Measurements from ENCODE around the gene CLN6.

The CLN6 gene

GRCh38 chr15:68229386-68230156 is at the start of gene CLN6:
Gene CLN6, minus strand, starts transcription at chr15:68229728. Its CDS starts 144 bp downstream, at chr15:68229584.
- H3K4me3 ChIP-seq (ENCODE audit: low read depth, low read length) = peak within 1 kb of the TSS; percentile 77
- TF ChIP-seq, protein P1, sequence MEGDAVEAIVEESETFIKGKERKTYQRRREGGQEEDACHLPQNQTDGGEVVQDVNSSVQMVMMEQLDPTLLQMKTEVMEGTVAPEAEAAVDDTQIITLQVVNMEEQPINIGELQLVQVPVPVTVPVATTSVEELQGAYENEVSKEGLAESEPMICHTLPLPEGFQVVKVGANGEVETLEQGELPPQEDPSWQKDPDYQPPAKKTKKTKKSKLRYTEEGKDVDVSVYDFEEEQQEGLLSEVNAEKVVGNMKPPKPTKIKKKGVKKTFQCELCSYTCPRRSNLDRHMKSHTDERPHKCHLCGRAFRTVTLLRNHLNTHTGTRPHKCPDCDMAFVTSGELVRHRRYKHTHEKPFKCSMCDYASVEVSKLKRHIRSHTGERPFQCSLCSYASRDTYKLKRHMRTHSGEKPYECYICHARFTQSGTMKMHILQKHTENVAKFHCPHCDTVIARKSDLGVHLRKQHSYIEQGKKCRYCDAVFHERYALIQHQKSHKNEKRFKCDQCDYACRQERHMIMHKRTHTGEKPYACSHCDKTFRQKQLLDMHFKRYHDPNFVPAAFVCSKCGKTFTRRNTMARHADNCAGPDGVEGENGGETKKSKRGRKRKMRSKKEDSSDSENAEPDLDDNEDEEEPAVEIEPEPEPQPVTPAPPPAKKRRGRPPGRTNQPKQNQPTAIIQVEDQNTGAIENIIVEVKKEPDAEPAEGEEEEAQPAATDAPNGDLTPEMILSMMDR (conservative IDR thresholded peaks at IDR 0.05; ENCODE audit: low read depth, low read length) = no peak
- peak; percentile 86 for DNase-seq (ENCODE audit: low read depth)

DNA sequence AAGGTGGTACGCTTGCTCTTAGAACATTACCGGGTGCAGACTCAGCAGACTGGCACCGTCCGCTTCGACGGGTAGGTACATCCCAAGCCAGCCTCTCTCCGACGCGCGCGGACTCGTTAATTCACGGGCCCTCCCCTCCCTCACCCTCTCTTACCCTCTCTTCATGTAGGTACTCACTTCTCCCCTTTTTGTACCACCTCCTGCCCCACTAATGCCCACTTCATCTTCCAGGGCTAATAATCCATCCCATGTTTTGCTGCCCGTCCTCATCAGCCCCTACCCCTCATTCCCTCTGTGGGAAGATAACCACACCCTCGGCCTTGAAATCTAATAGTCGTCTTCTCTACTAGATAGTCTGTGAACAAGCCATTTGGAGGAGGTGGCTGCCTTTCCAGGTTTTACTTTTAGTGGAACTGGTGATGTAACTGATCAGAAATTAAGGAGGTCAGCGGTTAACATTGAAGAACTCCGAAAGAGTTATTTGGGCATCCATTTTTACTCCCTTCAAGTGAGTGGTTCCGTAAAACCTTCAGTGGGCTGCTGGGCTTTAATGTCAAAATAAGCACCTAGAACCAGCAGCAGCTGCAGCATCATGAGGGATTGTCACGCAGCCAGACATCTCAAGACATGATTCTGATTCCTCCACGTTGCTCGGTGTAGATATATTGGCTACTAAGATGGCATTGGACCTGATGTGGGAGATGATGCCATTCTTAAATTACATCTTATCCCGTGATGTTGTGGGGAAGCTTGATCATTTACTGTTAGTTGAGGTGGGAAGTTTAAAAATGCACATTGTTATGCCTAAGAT is 49.3 kb upstream of the CLN6 start:
- peak; percentile 47 for DNase-seq (ENCODE audit: low read depth)
- TF ChIP-seq, protein P1 (conservative IDR thresholded peaks at IDR 0.05; ENCODE audit: low read depth, low read length) = no peak
- peak overlapping the region; percentile 94 for H3K4me3 ChIP-seq (ENCODE audit: low read depth, low read length)

GRCh38 chr15:68278345-68278594 is 48.7 kb upstream of the CLN6 start:
- H3K4me3 ChIP-seq (ENCODE audit: low read depth, low read length) = peak overlapping the region; percentile 94
- no peak for DNase-seq (ENCODE audit: low read depth)
- TF ChIP-seq, protein P1 (conservative IDR thresholded peaks at IDR 0.05; ENCODE audit: low read depth, low read length) = peak; percentile 56

DNA sequence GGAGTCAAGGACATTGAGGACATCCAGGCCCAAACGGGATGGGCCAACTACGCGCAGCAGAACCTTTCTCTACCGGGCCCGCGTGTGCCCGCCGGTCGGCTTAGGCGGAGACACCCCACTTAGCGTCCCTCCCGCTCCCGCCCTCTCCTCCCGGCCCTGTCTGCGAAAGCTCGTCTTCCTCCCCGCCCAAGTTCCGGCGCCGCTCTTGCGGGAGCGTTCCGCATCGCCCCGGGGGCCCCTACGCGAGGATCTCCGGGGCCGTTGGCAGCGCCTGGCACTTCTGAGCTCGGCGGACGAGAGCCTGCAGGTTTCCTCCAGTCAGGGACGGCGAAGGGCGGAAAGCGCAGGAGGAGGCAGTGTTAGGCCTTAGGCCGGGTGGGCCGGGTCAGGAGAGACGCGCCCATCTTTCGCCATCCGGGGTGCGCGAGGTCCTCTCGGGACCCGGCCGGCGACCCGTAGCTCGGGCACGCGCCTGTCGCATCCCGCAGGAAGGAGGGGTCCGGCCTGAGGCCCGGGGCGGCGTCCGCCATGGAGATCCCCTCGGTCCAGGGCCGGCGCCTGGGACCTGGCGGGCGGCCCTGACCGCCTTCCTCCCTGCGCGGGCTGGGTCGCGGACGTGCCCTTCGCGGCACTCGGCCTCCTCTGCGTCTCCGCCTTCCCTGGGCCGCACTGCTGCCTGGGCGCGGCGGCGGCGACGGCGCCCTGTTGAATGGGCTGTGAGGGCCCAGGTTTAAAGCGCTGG is 48.2 kb upstream of the CLN6 start, which contains the start of gene FEM1B:
FEM1B (plus strand) TSS at position 143 of the 742 bp plus-strand sequence. CDS start 673 bp downstream, outside the sequence.
- TF ChIP-seq, protein P1 (conservative IDR thresholded peaks at IDR 0.05; ENCODE audit: low read depth, low read length) = no peak
- DNase-seq (ENCODE audit: low read depth) = peak; percentile 96
- peak within 1 kb of the TSS; percentile 94 for H3K4me3 ChIP-seq (ENCODE audit: low read depth, low read length)

GRCh38 chr15:68277131-68277602 is 47.6 kb upstream of the CLN6 start:
- peak overlapping the region; percentile 94 for H3K4me3 ChIP-seq (ENCODE audit: low read depth, low read length)
- TF ChIP-seq, protein P1 (conservative IDR thresholded peaks at IDR 0.05; ENCODE audit: low read depth, low read length) = no peak
- DNase-seq (ENCODE audit: low read depth) = peak; percentile 67

- DNase-seq (ENCODE audit: low read depth) = no peak
- TF ChIP-seq, protein P1 (conservative IDR thresholded peaks at IDR 0.05; ENCODE audit: low read depth, low read length) = no peak
- H3K4me3 ChIP-seq (ENCODE audit: low read depth, low read length) = peak overlapping the region; percentile 94
Observed at GRCh38 chr15:68276668-68277067, 47.1 kb upstream of the CLN6 start.

Measured in choroid plexus epithelial cell (primary cell).